GM19023 (cell line): ENCODE results near the gene WWOX.

Source experiments
- ATAC-seq: cut with Tn5 transposase; IDR thresholded peaks from one replicate; pipeline ENCODE4 v1.9.1; 2021; ENCODE audit warnings: mild to moderate bottlenecking, moderate library complexity; ENCODE audit not compliant: unreplicated experiment

Gene WWOX

DNA sequence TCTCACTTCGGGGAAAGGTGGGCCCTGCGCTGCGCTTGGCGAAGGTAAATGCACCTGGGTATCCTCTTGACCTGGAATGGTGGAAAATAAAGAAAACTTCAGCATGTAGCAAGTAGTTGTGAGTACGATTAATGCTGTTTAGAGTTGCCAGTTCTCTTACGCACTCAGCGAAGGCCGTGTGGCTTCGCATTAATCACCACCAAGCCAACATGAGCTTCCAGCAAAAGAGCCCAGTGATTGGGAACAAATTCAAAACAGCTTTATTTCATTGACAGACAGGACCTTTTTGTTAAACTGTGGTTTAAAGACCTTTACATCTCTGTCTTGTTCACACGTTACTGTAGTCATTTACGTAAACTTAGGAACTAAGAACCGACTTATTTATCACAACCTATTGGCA, 969.7 kb downstream of the WWOX start:
- no peak for ATAC-seq

DNA sequence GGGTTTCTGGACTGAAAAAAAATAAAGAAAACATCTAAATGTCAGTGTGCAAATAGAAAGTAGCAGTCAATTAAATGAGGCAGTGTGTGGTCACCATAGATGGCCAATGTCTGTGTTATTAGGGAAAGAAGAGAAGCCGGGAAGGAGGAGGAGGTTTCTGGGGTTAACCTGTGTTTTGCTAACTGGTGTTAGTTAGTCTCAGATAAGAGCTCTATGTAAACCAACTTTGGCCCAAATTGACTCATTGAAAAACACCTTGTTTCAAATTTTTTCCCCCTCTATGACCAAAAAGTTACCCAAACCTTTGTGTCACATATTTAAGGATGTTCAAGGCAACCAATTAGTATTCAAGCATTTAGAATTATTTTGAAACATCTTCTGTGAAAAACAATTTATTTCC, 970.2 kb downstream of the WWOX start:
- ATAC-seq, result no peak

DNA sequence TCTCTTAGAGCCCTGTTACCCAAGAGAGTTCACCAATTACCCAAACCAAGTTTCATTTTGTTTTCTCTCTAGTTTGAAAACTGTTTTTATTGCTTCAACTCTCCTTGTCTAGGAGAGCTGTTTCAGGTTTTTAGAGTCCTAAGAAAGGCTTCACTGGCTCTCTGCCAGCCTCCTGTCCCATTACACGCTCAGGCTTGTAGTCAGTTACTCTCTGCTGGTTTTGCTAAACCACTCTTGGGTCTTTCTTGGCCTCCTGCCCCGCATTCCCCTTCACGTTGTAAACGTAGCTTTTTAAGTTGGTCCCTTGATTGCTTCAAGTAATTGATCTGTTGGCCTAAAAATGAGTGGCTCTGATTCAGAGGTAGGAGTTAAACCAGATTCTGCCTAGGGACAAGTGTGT, 972.0 kb downstream of the WWOX start:
- ATAC-seq, result no peak

DNA sequence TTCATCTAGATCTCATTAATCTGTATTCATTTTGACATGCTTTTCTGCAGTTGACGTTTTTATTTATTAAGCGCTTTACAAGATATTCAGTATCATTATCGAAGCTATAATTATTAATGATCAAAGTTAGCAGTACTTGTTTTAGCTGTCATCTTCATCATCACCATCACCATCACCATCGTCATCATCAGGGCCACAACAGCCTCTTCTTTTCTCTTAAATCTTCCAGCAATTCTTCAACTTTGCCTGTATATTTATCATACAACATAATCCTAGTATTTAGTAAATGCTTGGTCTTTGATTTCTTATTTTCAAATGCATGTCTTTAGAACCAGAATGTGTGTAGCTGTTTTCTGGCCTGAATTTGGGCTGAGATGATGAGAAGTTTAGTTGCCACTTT, 973.1 kb downstream of the WWOX start:
- no peak for ATAC-seq

DNA sequence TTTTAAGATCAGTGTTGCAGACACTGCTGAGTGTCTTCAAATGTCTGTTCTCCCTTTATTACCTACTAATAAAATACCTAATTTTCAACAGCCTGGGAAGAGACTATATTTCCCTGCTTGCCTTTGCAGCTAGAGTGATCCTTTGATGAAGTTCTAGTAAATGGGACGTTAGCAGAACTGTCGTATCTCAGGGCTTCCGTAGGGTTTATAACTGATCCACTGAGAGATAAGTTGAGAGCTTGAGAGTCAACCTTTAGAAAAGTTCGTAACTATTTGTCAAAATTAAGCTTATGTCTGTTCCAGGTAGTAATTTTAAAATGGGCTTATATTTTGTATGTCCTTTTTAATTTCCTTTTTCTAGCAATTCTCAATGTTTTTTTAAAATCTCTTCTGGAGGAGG, 974.1 kb downstream of the WWOX start:
- no peak for ATAC-seq

DNA sequence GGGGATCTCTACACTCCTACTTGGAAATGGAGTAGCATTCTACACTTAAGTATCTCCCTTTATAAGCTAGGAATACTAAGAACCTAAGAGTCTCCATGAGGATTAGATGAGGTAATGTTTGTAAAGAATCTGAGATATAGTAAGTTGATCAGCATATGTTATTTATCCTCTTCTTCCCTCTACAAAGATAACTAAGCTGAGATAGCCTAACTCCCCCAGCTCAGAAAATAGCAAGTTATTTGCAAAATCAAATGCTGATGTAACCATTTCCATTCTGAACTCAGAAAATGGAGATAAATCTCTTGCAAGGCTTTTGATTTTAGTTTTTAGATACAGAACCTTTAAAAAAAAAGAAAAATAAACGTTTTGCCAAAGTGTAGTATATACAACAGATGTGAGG, 975.1 kb downstream of the WWOX start:
- ATAC-seq, result no peak

DNA sequence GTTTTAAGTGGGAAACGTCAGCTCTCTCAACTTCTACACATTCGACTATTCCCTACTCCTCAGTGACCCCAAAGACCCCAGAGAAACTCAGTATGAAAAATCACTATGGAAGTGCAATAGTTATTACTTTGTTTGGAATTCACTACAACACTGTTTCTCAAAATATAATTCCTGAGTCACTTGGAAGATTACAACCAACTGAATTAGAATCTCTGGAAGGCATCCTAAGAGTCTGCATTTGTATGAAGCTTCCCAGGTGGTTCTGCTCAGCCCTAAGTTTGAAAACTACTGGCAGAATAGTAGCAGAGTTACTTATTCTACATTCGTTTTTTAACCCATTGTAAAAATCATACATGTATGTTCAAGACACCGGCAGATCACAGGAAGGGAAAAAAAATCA, 975.5 kb downstream of the WWOX start:
- no peak for ATAC-seq

DNA sequence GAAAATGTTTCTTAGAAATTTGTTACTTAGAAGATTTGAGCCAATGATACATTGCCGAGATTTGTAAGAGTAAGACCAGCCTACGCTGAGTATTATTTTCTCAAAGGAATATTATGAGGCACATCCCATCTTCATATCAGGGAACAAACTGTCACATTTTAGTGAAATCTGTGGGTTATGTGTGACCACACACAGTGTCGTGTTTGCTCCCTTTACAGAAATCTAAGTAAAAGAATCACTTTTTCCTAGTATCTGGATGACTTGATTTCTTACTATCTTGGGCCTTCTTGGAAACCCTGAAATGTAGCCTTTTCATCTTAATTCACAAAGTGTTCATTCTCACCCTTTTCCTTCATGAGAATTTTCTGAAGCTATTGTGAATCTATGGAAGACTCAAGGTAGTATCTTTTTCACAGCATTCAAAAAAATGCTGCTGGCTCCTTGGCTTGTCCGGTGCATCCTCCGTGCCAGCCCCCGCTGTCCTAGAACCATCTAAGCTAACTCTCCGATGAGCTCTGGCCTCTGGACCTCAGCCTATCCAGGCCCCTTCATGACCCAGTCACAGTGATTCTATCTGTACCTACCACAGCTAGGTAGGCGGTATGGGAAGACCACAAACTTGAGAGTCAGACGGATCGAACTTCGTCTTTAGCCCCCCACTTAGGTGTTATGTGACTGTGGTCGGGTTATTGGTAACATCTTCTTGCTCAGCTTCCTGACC, 976.8 kb downstream of the WWOX start:
- no peak for ATAC-seq

DNA sequence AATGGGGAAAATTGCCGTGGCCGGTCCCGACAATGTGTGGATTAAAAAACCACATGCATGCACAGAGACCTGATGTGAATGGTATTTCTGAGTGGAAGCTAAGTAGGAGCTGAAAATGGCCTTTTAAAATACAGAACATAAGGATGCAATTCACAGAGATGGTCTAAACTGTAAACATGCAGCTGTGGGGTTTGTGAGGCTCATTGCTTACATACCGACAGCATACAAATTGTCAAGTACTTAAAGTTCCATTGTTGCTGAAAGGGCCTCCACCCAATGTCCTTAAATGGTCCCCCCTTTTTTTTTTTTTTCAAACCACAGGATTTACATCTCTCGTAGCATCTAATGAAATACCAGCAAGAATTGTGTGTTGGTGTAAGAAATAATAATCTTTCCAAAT, 977.9 kb downstream of the WWOX start:
- no peak for ATAC-seq

DNA sequence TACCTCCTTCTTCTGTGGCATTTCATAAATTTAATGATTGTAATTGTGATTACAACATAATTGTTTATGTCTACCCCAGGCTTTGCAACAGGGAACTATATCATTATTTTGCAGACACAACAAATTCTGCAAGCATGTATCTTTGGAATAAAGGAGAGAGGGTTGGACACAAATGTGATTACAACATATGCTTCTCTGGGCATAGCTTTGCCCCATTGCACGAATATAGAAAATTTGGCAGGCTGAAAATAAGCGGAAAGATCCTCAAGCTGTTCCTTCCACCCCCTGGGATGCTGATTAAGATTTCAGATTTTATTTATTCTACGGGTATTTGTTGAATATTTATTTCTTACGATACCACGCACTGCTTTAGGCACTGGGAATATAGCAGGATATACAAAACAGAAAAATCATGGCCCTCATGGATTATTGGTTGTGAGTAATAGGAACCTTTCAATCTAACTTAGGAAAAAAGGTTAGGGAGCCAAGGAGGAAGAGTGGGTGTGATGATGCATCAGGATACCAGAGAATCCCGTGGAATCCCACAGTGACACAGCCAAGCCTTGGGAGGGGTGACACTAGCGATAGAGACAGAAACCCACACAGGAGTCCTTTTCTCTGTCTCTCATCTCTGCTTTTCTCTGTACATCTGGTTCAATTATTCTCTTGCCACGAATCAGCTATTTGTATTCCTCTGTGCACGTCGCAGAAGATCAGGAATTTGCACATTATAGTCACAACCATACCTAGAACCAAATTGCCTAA, 980.4 kb downstream of the WWOX start:
- ATAC-seq, result no peak

DNA sequence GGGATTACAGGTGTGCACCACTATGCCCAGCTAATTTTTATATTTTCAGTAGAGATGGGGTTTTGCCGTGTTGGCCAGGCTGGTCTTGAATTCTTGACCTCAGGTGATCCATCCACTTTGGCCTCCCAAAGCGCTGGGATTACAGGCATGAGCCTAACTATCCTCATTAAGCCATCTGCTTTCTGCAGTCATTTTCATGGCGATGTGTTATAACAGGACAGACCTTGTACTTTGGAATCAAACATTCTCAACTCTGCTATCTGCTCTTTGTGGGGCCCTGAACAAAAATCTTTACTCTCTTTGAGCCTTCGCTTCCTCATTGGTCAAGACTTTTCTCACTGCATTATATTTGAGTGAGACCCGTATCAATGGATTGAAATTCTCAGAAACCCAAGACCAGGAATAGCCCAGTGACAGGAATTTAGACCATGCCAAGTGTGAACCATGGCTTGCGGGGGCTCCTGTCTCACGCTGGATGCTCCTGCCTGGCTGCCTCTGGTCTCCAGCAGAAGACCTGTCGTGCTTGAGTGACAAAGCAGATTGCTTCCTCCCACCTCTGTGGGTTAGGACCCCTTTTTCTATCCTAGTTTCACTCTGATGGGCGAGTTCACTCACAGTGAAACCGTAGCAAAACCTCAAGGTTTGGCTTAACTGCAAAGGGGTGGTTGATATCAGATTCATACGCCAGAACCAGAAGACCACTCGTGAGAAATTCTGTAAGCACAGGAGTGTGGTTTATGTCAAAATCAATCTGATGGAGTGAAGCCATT, 982.0 kb downstream of the WWOX start:
- ATAC-seq, result no peak

DNA sequence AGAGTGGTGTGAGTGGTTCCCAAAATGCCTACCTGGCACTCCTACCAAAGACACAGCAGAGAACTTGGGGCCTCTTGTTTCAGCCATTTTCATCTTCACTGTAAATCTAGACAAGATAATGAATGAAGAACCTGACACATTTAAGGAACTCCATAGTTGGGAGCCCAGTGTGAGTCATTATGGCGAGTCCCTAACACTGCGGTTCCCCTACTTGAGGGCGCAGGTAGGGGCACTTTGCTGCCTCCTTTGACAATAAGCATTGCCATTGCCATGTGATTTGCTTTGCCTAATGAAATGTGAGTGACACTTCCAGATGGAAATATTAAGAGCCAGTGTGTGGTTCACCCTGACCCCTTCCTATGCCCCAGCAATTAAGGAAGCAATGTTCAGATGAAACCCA, 983.5 kb downstream of the WWOX start:
- no peak for ATAC-seq

DNA sequence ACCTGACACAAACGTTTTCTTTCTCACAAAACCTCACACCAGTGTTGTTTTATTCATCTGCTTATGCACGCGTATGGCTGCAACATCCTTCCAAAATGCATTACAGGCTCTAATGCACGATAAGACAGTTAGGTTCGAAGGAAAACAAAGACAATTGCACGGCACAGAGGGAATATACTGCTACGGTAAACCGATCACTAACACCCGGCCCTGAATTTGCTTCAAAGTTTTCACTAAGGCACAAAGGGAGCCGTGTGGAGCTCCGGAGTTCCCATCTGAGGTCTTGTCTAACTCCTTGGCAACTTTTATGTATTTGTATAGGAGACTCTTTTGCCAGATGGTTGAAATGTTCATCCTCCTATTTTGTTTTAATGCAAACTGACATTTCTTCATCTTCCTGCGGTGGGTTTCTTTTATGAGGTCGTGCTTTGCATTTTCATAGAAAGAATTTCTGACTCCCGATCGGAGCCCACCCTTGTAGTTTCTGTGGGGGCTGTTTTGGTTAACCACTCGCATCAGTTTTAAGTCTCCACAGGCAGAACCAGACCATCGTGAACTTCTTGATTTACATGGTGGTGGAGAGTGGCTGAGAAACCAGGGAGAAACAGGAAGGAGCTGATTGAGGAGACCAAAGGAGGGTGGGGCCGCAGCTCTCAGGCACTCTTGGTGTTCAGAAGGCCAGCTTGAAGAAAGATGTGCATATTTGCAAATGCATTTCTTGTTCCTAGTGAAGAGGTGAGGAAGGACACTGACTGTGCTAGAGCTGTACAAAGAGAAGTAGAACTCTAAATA, 984.2 kb downstream of the WWOX start:
- no peak for ATAC-seq

DNA sequence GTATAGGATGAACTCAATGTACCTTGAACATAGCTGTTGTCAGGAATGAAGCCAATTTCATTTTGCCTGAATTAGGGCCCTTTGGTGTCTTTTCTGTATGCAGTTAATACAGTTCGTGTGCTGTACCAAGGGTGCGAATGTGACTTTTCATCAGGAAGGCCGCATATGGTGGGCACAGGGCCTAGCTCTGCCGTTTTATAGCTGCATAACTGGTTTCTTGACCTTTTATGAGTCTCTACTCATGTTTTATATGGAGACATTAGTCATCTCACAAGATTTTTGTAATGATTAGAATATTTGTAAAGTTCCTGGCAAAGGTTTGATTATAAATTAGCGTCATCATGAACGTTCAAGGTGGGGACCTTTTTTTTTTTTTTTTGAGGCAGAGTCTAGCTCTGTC, 989.5 kb downstream of the WWOX start:
- ATAC-seq, result no peak

DNA sequence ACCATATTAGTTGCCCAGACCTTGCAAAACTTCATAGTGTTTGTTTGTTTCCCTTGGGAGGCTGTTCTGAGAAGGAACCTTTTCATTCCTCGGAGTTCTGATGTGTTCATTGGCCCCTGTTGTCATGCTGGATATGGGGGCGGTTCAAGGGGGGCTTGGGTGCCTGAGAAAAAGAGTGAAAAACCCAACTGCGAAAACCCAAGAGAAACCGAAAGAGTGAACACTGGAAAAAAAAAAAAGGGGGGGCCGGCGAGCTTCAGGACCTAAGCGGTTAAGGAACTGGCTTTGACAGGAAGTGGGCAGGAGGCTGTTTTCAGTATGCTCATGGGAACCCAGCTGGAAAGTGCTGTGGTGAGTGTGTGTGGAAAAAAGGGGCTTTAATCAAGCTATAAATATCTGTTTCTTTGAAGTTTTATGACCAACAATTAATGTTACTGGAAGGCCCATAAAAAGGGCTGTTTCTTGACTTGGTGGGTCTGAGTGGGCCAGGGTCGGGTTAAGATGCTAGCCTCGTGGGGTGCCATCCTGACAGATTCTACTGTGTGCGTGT, 990.4 kb downstream of the WWOX start:
- ATAC-seq, result no peak

DNA sequence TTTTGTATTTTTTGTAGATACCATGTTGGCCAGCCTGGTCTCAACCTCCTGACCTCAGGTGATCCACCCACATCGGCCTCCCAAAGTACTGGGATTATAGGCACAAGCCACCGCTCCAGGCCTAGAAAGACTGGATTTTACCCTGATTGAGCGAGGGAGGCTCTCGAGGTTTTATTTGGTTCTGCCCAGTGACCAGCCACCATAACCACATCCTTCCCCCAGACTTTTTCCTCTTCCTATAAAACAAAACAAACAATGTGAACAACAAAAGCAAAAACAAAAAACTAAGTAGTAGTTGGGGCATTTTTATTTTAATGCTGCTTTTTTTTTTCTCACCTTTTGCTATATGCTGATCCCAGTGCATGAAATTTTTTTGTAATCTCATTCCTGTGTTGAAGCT, 991.5 kb downstream of the WWOX start:
- no peak for ATAC-seq

DNA sequence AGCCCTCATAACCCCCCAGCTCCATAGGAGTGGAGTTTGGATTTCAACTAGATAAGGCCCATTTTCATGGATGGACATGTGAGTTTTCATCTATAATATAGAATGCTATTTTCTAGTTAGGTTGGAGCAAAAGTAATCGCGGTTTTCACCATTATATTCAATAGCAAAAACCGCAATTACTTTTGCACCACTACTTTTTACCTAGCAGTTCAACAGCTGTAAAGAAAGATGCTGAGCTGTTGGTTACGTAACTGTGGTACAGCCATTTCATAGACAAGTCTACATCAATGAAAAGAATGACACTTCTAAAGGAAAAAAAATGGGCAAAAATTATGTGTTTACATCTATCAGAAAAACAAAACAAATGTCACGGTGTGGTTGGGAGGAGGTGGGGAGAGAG, 993.4 kb downstream of the WWOX start:
- ATAC-seq, result no peak

DNA sequence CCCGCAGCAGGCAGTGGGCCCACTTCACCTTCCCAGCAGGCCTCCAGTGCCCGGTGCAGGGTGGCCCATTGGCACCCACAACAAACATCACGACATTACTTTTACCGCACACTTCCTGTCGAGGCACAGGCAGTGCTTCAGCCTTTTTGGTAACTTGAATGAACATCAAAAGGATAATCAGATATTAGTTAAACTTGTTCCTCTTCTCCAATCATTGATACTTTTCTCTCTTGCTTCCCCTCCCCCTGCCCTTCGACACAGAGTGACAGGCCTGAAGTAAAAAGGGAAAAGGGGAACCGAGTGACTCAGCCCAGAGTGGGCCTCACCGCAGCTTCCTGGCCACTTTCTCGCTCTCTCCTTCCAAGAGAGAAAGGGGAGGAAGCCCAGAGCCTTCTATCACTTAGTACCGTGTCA, 994.1 kb downstream of the WWOX start:
- ATAC-seq, result no peak

DNA sequence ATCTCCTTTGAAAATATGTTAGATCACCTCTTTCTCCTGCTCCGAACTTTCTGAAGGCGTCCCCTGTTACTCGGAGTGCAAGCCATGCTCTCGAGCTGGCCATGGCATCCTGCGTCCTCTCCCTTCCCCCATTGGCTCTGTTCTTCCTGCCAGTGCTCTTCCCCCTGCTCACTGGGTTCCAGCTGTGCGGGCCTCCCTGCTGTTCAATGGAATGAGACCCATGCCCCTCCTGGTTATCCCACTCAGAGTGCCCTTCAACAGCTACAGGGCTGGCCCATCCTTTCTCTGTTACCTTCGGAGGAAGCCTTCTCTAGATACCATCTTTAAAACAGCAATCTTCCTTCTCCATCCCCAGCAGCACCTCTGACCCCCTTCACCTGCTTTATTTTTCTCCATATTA, 996.8 kb downstream of the WWOX start:
- ATAC-seq, result no peak

DNA sequence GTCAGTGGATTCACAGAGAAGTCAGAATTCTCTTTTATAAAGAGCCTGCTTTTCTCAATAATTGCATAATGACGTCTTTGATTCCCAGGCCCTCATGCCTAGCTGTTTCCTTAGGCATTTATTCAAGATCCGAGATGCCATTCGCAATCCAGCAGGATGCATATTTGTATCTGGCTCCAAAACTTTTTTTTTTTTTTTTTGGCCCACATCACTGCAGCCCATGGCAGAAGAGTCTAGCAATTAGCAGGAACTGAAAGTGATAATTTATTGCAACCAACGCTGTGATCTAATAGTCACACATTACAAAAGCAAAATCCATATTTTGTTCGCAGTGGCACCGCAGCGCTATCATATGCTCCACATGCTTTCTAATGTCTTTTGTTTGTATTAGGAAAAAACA, 997.7 kb downstream of the WWOX start:
- no peak for ATAC-seq

DNA sequence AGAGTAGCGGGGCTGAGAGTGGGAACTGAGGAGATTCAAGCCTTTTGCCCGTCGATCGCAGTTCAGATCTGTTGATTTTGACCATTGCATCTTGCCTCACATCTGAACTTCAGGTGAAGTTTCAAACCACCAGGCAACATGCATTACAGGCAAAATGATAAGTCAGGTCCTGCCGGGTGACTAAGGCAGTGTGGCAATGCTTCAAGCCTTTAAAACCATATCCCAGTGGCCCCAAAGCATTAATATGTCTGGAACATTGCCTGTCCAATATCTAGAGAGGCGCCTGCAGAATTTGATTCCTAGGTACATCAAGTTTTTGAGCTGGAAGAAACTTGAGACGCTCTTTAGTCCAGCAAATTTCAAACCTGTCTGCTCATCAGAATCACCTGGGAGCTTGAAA, 998.3 kb downstream of the WWOX start:
- no peak for ATAC-seq
